K562 (cell line): ENCODE data around the gene PLXDC1. TPM values are rescaled to one million over a fixed set of nuclear protein-coding genes. Genes with fewer than 3 reads are reported as not detected.

Experiments used
- ATAC-seq: fragments of 200-7000 bp; cut with Tn5 transposase; 3 replicates; pipeline ENCODE4 v1.9.1; 2020; ENCODE audit warnings: moderate library complexity
- BruUV-seq: library from RNA; stranded (reverse); fragments of 400-500 nt; replicated peaks from 2 replicates; lab custom pipeline; 2021; lab: Mats Ljungman, UMichigan
- CTCF ChIA-PET: fragments of 300-600 bp; formaldehyde crosslinking; extraction: SDS; loops from one replicate; lab custom pipeline; 2021; ENCODE audit warnings: low intra/inter-chr PET ratio; lab: Yijun Ruan, JAX
- POLR2A ChIA-PET: fragments of 300-600, 350-650 bp; sonication (Branson Sonifier 250); formaldehyde crosslinking; extraction: SDS; loops from one replicate; lab custom pipeline; 2021; ENCODE audit warnings: antibody characterized with exemption, inconsistent platforms; lab: Yijun Ruan, JAX
- DNase-seq, 4 experiments: peaks; one replicate each; pipeline versions ENCODE4 v3.0.0 to v3.0.0-alpha.2; 2011 to 2018; ENCODE audit warnings: low spot score in 3 of 4, mixed read lengths in 3 of 4; ENCODE audit errors: extremely low read depth in 1 of 4
- FAIRE-seq: peaks from 2 replicates; lab custom pipeline; 2011; peaks lifted over from hg19 to GRCh38; lab: Jason Lieb, UNC
- H2AFZ ChIP-seq: 2 replicates; pipeline ENCODE4 v1.6.0; 2011; ENCODE audit warnings: low read depth, low read length, control low read depth, inconsistent platforms
- H3K27ac ChIP-seq: fragments of 200-600 bp; 3 replicates; pipeline ENCODE4 v1.8.0; 2011; ENCODE audit warnings: low read depth, mild to moderate bottlenecking, control low read depth, inconsistent platforms, low read length, moderate library complexity, mixed read lengths; ENCODE audit errors: extremely low read depth
- H3K27me3 ChIP-seq, 2 experiments: fragments of 300-600 bp in 1 of 2; 2 replicates in 1 of 2; 3 replicates in 1 of 2; pipeline versions ENCODE4 v1.6.0 to v1.8.0; 2011; ENCODE audit warnings: inconsistent platforms in 2 of 2, low read length in 2 of 2, mild to moderate bottlenecking in 1 of 2, mixed read lengths in 1 of 2, moderate library complexity in 1 of 2; ENCODE audit not compliant: control insufficient read depth in 2 of 2, insufficient read depth in 2 of 2
- H3K36me3 ChIP-seq: fragments of 300-600 bp; 3 replicates; pipeline ENCODE4 v1.8.0; 2011; ENCODE audit warnings: mild to moderate bottlenecking, low read length, inconsistent platforms; ENCODE audit not compliant: control insufficient read depth, insufficient read depth
- H3K4me1 ChIP-seq, 2 experiments: fragments of 200-600 bp in 1 of 2; replicated peaks in 1 of 2; 2 replicates in 1 of 2; 3 replicates in 1 of 2; pipeline versions ENCODE4 v1.5.1 to v1.8.0; 2011; ENCODE audit warnings: inconsistent platforms in 2 of 2, low read length in 2 of 2, mild to moderate bottlenecking in 1 of 2, mixed read lengths in 1 of 2, moderate library complexity in 1 of 2; ENCODE audit not compliant: control insufficient read depth in 2 of 2, insufficient read depth in 2 of 2
- H3K4me2 ChIP-seq: 2 replicates; pipeline ENCODE4 v1.6.1; 2011; ENCODE audit warnings: low read length, control low read depth, inconsistent platforms, mixed read lengths; ENCODE audit not compliant: insufficient read depth
- H3K4me3 ChIP-seq: fragments of 200-600 bp; sonication (generic), shearing (Covaris generic); 2 replicates; pipeline ENCODE4 v1.5.1; 2016; ENCODE audit warnings: control low read depth, inconsistent platforms
- H3K79me2 ChIP-seq: fragments of 200-600 bp; 3 replicates; pipeline ENCODE4 v1.8.0; 2011; ENCODE audit warnings: low read length, inconsistent platforms; ENCODE audit not compliant: control insufficient read depth, insufficient read depth
- H3K9ac ChIP-seq, 2 experiments: 2 replicates each; pipeline versions ENCODE4 v1.6.0 to v1.6.1; 2011; ENCODE audit warnings: low read depth in 2 of 2, low read length in 2 of 2, control low read depth in 1 of 2, inconsistent platforms in 1 of 2, mild to moderate bottlenecking in 1 of 2, mixed read lengths in 1 of 2; ENCODE audit not compliant: insufficient read depth in 1 of 2
- H3K9me1 ChIP-seq: one replicate; pipeline ENCODE4 v1.6.0; 2011; ENCODE audit warnings: inconsistent platforms, mild to moderate bottlenecking, low read length, moderate library complexity; ENCODE audit not compliant: control insufficient read depth, insufficient read depth
- H3K9me3 ChIP-seq: replicated peaks from 2 replicates; pipeline ENCODE4 v1.5.1; 2011; ENCODE audit warnings: low read depth, low read length, inconsistent platforms; ENCODE audit not compliant: control insufficient read depth, insufficient read depth
- H4K20me1 ChIP-seq: replicated peaks from 2 replicates; pipeline ENCODE4 v1.6.1; 2011; ENCODE audit warnings: low read length, inconsistent platforms, mixed read lengths; ENCODE audit not compliant: control insufficient read depth, insufficient read depth
- CEBPG ChIP-seq, 3 experiments: fragments of 200-800 bp in 1 of 3; sonication (Bioruptor generic) in 1 of 3; sonication (generic) in 1 of 3; formaldehyde crosslinking in 1 of 3; IDR thresholded peaks in 2 of 3; conservative IDR thresholded peaks in 1 of 3; 2 replicates each; pipeline versions ENCODE4 v1.6.1 to v1.8.0; 2016 to 2022; ENCODE audit warnings: missing compliant biosample characterization in 2 of 3, missing genetic modification characterization in 2 of 3, mild to moderate bottlenecking in 1 of 3, missing genetic modification reagents in 1 of 3
- ESRRA ChIP-seq: fragments of 450-650 bp; IDR thresholded peaks from 2 replicates; pipeline ENCODE4 v1.6.1; 2014; ENCODE audit warnings: low read depth, mild to moderate bottlenecking, moderate library complexity, borderline replicate concordance
- FOSL1 ChIP-seq: fragments of 200-800 bp; sonication (Bioruptor generic); conservative IDR thresholded peaks from 2 replicates; pipeline ENCODE4 v1.6.1; 2016; ENCODE audit warnings: missing genetic modification characterization, missing compliant biosample characterization
- HMGN3 ChIP-seq: IDR thresholded peaks from 2 replicates; pipeline ENCODE4 v1.6.1; 2011; ENCODE audit warnings: borderline replicate concordance, low read depth, mild to moderate bottlenecking, mixed read lengths, low read length; ENCODE audit not compliant: insufficient read length; ENCODE audit errors: extremely low read depth
- HSF4 ChIP-seq: fragments of 250-450 bp; sonication (Bioruptor Pico); IDR thresholded peaks from 2 replicates; pipeline ENCODE4 v2.1.2; 2022; ENCODE audit warnings: mild to moderate bottlenecking, moderate library complexity, borderline replicate concordance
- KDM2B ChIP-seq: fragments of 250-450 bp; sonication (Bioruptor Pico); IDR thresholded peaks from 2 replicates; pipeline ENCODE4 v1.8.0; 2021; ENCODE audit warnings: mild to moderate bottlenecking, moderate library complexity
- LCOR ChIP-seq: sonication (generic); formaldehyde crosslinking; IDR thresholded peaks from 2 replicates; pipeline ENCODE4 v1.8.0; 2022; ENCODE audit warnings: mild to moderate bottlenecking, missing genetic modification reagents
- NEUROD1 ChIP-seq: fragments of 150-350 bp; IDR thresholded peaks from 2 replicates; pipeline ENCODE4 v1.6.1; 2014; ENCODE audit warnings: borderline replicate concordance, low read length, low read depth; ENCODE audit not compliant: partially characterized antibody
- SNRNP70 ChIP-seq: fragments of 200-400 bp; formaldehyde crosslinking; optimal IDR thresholded peaks from 2 replicates; pipeline ENCODE3; 2017; ENCODE audit warnings: low read depth, low read length
- SRF ChIP-seq, 2 experiments: fragments of 250-450, 450-650 bp in 1 of 2; sonication (Bioruptor Pico) in 1 of 2; sonication (generic) in 1 of 2; formaldehyde crosslinking; IDR thresholded peaks; 2 replicates each; pipeline versions ENCODE4 v1.5.0 to v1.5.1; 2020 to 2022; ENCODE audit warnings: mild to moderate bottlenecking in 1 of 2, missing genetic modification reagents in 1 of 2
- STAT5B ChIP-seq: fragments of 250-450 bp; sonication (Bioruptor Pico); IDR thresholded peaks from 2 replicates; pipeline ENCODE4 v1.8.0; 2021; ENCODE audit warnings: mild to moderate bottlenecking, inconsistent platforms
- ZFP36 ChIP-seq: fragments of 150-350 bp; IDR thresholded peaks from 2 replicates; pipeline ENCODE4 v1.6.1; 2018; ENCODE audit warnings: low read length, low read depth; ENCODE audit not compliant: partially characterized antibody
- ZZZ3 ChIP-seq: fragments of 450-650 bp; IDR thresholded peaks from 2 replicates; pipeline ENCODE4 v1.6.1; 2016; ENCODE audit warnings: antibody characterized with exemption, mild to moderate bottlenecking, moderate library complexity
- WGBS: fragments of 100-300 bp; shearing (Covaris generic); methylation state at CpG from one replicate; pipeline ENCODE4 v1.1.6; 2016; ENCODE audit warnings: low coverage, mixed read lengths; ENCODE audit not compliant: insufficient coverage; ENCODE audit errors: missing lambda C conversion rate; 5-methylcytosine and 5-hydroxymethylcytosine counted together
- in situ Hi-C: fragments of 300-500 bp; cut with MboI; formaldehyde crosslinking; loops from 4 replicates; pipeline ENCODE4 v1.15.0; 2018; ENCODE audit warnings: inconsistent platforms, mixed read lengths
- intact Hi-C: fragments of 100-400 bp; cut with micrococcal nuclease; formaldehyde crosslinking; loops from 2 replicates; pipeline ENCODE4 v1.14.2; 2022
- polyA plus RNA-seq, 8 experiments: library from polyadenylated mRNA; depleted of rRNA in 4 of 8; stranded (reverse) in 5 of 8; unstranded in 3 of 8; fragments of >200 nt; fragmentation: Nextera tagmentation in 2 of 8; fragmentation: Illumina TruSeq in 1 of 8; extraction: Ambion mirVana in 2 of 8; extraction: Trizol in 1 of 8; gene quantifications; 2 replicates each; pipeline versions ENCODE4 v1.2.1 to v1.2.3, GENCODE V29; 2011 to 2014; ENCODE audit warnings: inconsistent platforms in 1 of 8, missing spikeins in 1 of 8
- total RNA-seq, 7 experiments: library from RNA; depleted of rRNA in 6 of 7; stranded (reverse); fragments of >200 nt in 6 of 7; fragmentation: Illumina TruSeq in 2 of 7; extraction: Trizol in 2 of 7; gene quantifications; 2 replicates each; pipeline versions ENCODE4 v1.2.1 to v1.2.3, GENCODE V29; 2011 to 2021; ENCODE audit warnings: low replicate concordance in 1 of 7
- TF ChIP-seq, protein P1 (sequence below): fragments of 450-650 bp; formaldehyde crosslinking; conservative IDR thresholded peaks from 2 replicates; pipeline ENCODE4 v1.4.0; 2022; ENCODE audit warnings: mild to moderate bottlenecking, missing genetic modification characterization

Gene PLXDC1
- total and polyA plus RNA-seq, 9 of the 15 experiments (the other 6 are each of a cell fraction or from before 2014, with no cell fraction given), result not detected

DNA sequence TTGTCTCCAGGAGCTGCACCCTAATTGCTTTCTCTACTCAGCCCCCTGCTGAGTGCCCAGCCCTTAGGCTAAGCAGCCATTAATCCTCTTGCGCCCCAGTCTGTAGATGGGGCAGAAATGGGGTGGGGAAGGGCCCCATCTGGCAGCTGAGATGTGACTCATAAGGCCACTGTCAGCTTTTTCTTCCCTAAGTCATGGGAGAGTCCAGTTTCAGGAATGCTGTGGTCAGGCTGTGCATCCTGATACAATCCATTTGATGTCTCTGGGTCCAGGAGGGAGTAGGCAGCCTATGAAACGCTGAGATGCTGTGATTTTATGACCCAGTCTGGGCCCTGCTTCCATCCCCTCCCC, 12.3 kb downstream of the PLXDC1 start:
- 15% methylated on average over 2 of the region's 2 CpGs for WGBS
- FAIRE-seq (no peak), DNase-seq (no peak), ATAC-seq (no peak)
- ChIA-PET POLR2A (no interaction called here), CTCF (no interaction called here)
- peaks cover 0 to 8% of the 10 kb centered on the region in 2 experiments; a peak in 1 of 5 replicates for H3K4me1 ChIP-seq
- TF ChIP-seq SRF (CRISPR knock-in tag; IDR thresholded peaks at IDR 0.05), result no peak
- peak; percentile 53; the same call in 1 of the 2 replicates for TF ChIP-seq FOSL1
- peak; percentile 44 for TF ChIP-seq ZFP36
- H2AFZ ChIP-seq, result no peak overlapping the region
- no peaks in the 10 kb centered on the region for H3K36me3 ChIP-seq
- no peaks in the 10 kb centered on the region for H4K20me1 ChIP-seq
- no peak overlapping the region for H3K4me3 ChIP-seq
- H3K4me2 ChIP-seq, result no peak overlapping the region
- peaks cover 10 to 47% of the 10 kb centered on the region in 2 experiments; a peak in 3 of 5 replicates for H3K27me3 ChIP-seq
- no peaks in the 10 kb centered on the region for H3K79me2 ChIP-seq
- H3K9me1 ChIP-seq, result no peaks in the 10 kb centered on the region
- no peak overlapping the region for H3K27ac ChIP-seq
- in situ Hi-C loops, result no loop called here
- intact Hi-C loops, result no loop called here
- BruUV-seq, result no TSS peak
- no peaks in the 10 kb centered on the region for H3K9me3 ChIP-seq
- no peak overlapping the region for H3K9ac ChIP-seq

DNA sequence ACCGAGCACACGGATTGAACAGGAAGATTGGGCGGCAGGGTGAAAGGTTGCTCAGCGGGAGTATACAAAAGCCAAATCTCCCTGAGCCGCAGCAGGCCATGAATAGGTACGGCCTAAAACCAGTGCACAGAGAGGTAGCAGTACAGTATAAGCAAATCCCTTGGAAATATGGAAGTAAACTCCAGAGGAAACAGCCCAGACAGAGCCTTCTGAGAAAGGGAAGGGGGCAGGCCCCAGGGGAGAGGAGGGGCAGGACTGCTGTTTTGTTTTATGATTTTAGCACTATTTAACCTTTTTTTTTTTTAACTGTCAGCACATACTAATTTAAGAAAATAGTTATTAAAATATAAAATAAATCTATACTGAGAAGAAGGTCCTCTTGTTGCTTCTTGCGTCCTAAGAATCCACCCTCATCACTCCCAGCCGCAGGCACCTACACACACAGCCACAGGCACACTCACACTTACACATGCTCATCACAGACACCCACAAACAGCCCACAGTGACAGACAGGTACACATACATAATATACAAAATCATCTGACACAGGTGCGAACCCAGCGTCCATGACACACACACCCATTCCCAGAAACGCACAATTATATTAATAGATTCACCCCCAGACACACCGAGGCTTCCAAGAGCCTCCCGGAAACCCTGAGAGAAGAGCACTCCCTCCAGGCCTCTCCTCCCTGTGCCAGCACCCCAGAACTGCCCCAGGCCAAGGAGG, 12.8 kb downstream of the PLXDC1 start:
- H3K9ac ChIP-seq, result no peak overlapping the region
- no peaks in the 10 kb centered on the region for H3K36me3 ChIP-seq
- ChIA-PET CTCF (no interaction called here), POLR2A (no interaction called here)
- H2AFZ ChIP-seq, result no peak overlapping the region
- no peak for DNase-seq
- in situ Hi-C loops (no loop called here), intact Hi-C loops (no loop called here)
- FAIRE-seq, result no peak
- H3K4me1 ChIP-seq, result peaks cover 0 to 5% of the 10 kb centered on the region in 2 experiments; a peak in 1 of 5 replicates
- WGBS, result 21% methylated on average over 13 of the region's 13 CpGs
- H3K79me2 ChIP-seq, result no peaks in the 10 kb centered on the region
- no peak overlapping the region for H3K27ac ChIP-seq
- H3K27me3 ChIP-seq, result peaks cover 10 to 44% of the 10 kb centered on the region in 2 experiments; a peak in 3 of 5 replicates
- no peaks in the 10 kb centered on the region for H4K20me1 ChIP-seq
- H3K9me1 ChIP-seq, result no peaks in the 10 kb centered on the region
- no peak overlapping the region for H3K4me2 ChIP-seq
- H3K4me3 ChIP-seq, result no peak overlapping the region
- no peaks in the 10 kb centered on the region for H3K9me3 ChIP-seq
- ATAC-seq, result no peak
- no TSS peak for BruUV-seq
- TF ChIP-seq HSF4 (no peak), ESRRA (no peak), CEBPG (CRISPR knock-in tag; IDR thresholded peaks at IDR 0.05) (no peak), CEBPG (tag; conservative IDR thresholded peaks at IDR 0.05 in 1 of 2, IDR thresholded peaks at IDR 0.05 in 1 of 2) (no peak), STAT5B (CRISPR knock-in tag) (no peak), NEUROD1 (no peak), LCOR (CRISPR knock-in tag) (no peak), SNRNP70 (no peak), KDM2B (CRISPR knock-in tag) (no peak), HMGN3 (no peak), ZZZ3 (no peak)
- TF ChIP-seq, protein P1, sequence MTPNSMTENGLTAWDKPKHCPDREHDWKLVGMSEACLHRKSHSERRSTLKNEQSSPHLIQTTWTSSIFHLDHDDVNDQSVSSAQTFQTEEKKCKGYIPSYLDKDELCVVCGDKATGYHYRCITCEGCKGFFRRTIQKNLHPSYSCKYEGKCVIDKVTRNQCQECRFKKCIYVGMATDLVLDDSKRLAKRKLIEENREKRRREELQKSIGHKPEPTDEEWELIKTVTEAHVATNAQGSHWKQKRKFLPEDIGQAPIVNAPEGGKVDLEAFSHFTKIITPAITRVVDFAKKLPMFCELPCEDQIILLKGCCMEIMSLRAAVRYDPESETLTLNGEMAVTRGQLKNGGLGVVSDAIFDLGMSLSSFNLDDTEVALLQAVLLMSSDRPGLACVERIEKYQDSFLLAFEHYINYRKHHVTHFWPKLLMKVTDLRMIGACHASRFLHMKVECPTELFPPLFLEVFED, result no peak
